Endothelial cell of umbilical vein (primary cell): ENCODE data around the gene PARM1. TPM values are rescaled to one million over a fixed set of nuclear protein-coding genes. Genes with fewer than 3 reads are reported as not detected.

Experiments used
- BruUV-seq: library from RNA; stranded (reverse); fragments of 400-500 nt; replicated peaks from 2 replicates; lab custom pipeline; 2021; lab: Mats Ljungman, UMichigan
- CTCF ChIA-PET: fragments of 300-600, 350-600 bp; sonication (Branson Sonifier 250); formaldehyde crosslinking; loops from one replicate; lab custom pipeline; 2021; ENCODE audit warnings: antibody characterized with exemption, inconsistent platforms; lab: Charles Lee
- POLR2A ChIA-PET: fragments of 300-600, 350-600 bp; sonication (Branson Sonifier 250); formaldehyde crosslinking; loops from one replicate; lab custom pipeline; 2021; ENCODE audit warnings: antibody characterized with exemption, inconsistent platforms; lab: Charles Lee
- DNase-seq: peaks from one replicate; pipeline ENCODE4 v3.0.0-alpha.2; 2011; ENCODE audit warnings: low read depth, low spot score
- FAIRE-seq: peaks from 2 replicates; lab custom pipeline; 2011; peaks lifted over from hg19 to GRCh38; lab: Jason Lieb, UNC
- H2AFZ ChIP-seq: 2 replicates; pipeline ENCODE4 v1.6.0; 2012; ENCODE audit warnings: low read depth, low read length, control low read depth, inconsistent platforms
- H3K27ac ChIP-seq: 2 replicates; pipeline ENCODE4 v1.5.1; 2011; ENCODE audit warnings: low read depth, mild to moderate bottlenecking, control low read depth, low read length, moderate library complexity; ENCODE audit not compliant: insufficient read depth
- H3K27me3 ChIP-seq, 2 experiments: 2 replicates each; pipeline versions ENCODE4 v1.6.0 to v1.6.1; 2011; ENCODE audit warnings: low read length in 2 of 2, mixed read lengths in 1 of 2; ENCODE audit not compliant: control insufficient read depth in 2 of 2, insufficient read depth in 2 of 2
- H3K36me3 ChIP-seq, 2 experiments: 2 replicates in 1 of 2; 3 replicates in 1 of 2; pipeline ENCODE4 v1.5.1; 2011; ENCODE audit warnings: low read length in 2 of 2, mild to moderate bottlenecking in 1 of 2, moderate library complexity in 1 of 2; ENCODE audit not compliant: control insufficient read depth in 2 of 2, insufficient read depth in 2 of 2; ENCODE audit errors: extremely low read depth in 1 of 2
- H3K4me1 ChIP-seq: 3 replicates; pipeline ENCODE4 v1.5.1; 2011; ENCODE audit warnings: mild to moderate bottlenecking, low read length; ENCODE audit not compliant: control insufficient read depth, insufficient read depth; ENCODE audit errors: extremely low read depth
- H3K4me2 ChIP-seq: 2 replicates; pipeline ENCODE4 v1.6.1; 2011; ENCODE audit warnings: low read length, control low read depth, mixed read lengths; ENCODE audit not compliant: insufficient read depth
- H3K4me3 ChIP-seq, 3 experiments: fragments of 200-600 bp in 1 of 3; sonication (generic), shearing (Covaris generic) in 1 of 3; replicated peaks in 1 of 3; 2 replicates each; pipeline ENCODE4 v1.5.1; 2011 to 2016; ENCODE audit warnings: control low read depth in 3 of 3, low read length in 3 of 3, mild to moderate bottlenecking in 2 of 3, inconsistent platforms in 1 of 3, low read depth in 1 of 3, moderate library complexity in 1 of 3; ENCODE audit not compliant: insufficient read depth in 1 of 3
- H3K79me2 ChIP-seq: 2 replicates; pipeline ENCODE4 v1.6.0; 2012; ENCODE audit warnings: low read length, inconsistent platforms; ENCODE audit not compliant: control insufficient read depth, insufficient read depth
- H3K9ac ChIP-seq: replicated peaks from 2 replicates; pipeline ENCODE3; 2011; ENCODE audit warnings: low read length, control low read depth; ENCODE audit not compliant: insufficient read depth; ENCODE audit errors: extremely low read depth
- H3K9me1 ChIP-seq: replicated peaks from 3 replicates; pipeline ENCODE4 v1.6.0; 2011; ENCODE audit warnings: mild to moderate bottlenecking, low read length; ENCODE audit not compliant: control insufficient read depth, insufficient read depth; ENCODE audit errors: extremely low read depth
- H3K9me3 ChIP-seq: replicated peaks from 2 replicates; pipeline ENCODE4 v1.5.1; 2012; ENCODE audit warnings: low read length, inconsistent platforms; ENCODE audit not compliant: control insufficient read depth, insufficient read depth
- H4K20me1 ChIP-seq: replicated peaks from 2 replicates; pipeline ENCODE3; 2011; ENCODE audit warnings: mild to moderate bottlenecking, low read length; ENCODE audit not compliant: control insufficient read depth, insufficient read depth; ENCODE audit errors: extremely low read depth
- EZH2 ChIP-seq: IDR thresholded peaks from 2 replicates; pipeline ENCODE4 v1.6.1; 2012; ENCODE audit warnings: borderline replicate concordance, low read depth, mild to moderate bottlenecking, moderate library complexity, low read length, inconsistent platforms; ENCODE audit not compliant: severe bottlenecking
- GATA2 ChIP-seq: IDR thresholded peaks from 2 replicates; pipeline ENCODE4 v1.7.0; 2011; ENCODE audit warnings: low read depth, mild to moderate bottlenecking, moderate library complexity, mixed read lengths, low read length; ENCODE audit not compliant: insufficient read length, insufficient read depth
- JUN ChIP-seq: IDR thresholded peaks from 2 replicates; pipeline ENCODE4 v1.6.1; 2011; ENCODE audit warnings: borderline replicate concordance, low read depth; ENCODE audit not compliant: insufficient read length, insufficient read depth
- MYC ChIP-seq: IDR thresholded peaks from one replicate; pipeline ENCODE4 v1.6.1; 2011; ENCODE audit warnings: mild to moderate bottlenecking, low read depth, low read length
- POLR2A ChIP-seq: IDR thresholded peaks from 2 replicates; pipeline ENCODE4 v1.6.1; 2012; ENCODE audit warnings: low read depth, mild to moderate bottlenecking, control low read depth, low read length
- POLR2AphosphoS5 ChIP-seq: IDR thresholded peaks from 2 replicates; pipeline ENCODE4 v1.6.1; 2012; ENCODE audit warnings: low read depth, mild to moderate bottlenecking, control low read depth, low read length, moderate library complexity; ENCODE audit not compliant: insufficient read depth
- dilution Hi-C: fragments of 300-500 bp; cut with MboI; formaldehyde crosslinking; loops from one replicate; pipeline ENCODE4 v1.15.0; 2019; ENCODE audit warnings: low sequenced_read_pairs; ENCODE audit not compliant: extremely low pct_ligation_motif_present
- intact Hi-C: fragments of 100-400 bp; cut with micrococcal nuclease; formaldehyde crosslinking; loops from one replicate; pipeline ENCODE4 v1.10.0; 2022
- polyA plus RNA-seq, 4 experiments: library from polyadenylated mRNA; depleted of rRNA in 3 of 4; stranded (reverse) in 3 of 4; unstranded in 1 of 4; fragments of >200 nt; gene quantifications; 2 replicates each; pipeline versions ENCODE4 v1.2.1 to v1.2.3, GENCODE V29; 2011 to 2012; ENCODE audit warnings: missing spikeins in 1 of 4
- total RNA-seq: library from RNA; stranded (reverse); gene quantifications from 2 replicates; pipeline ENCODE4 v1.2.3, GENCODE V29; 2021
- TF ChIP-seq, protein P1 (sequence below), 2 donors: IDR thresholded peaks; 1 replicate in 1 of 2; 2 replicates in 1 of 2; pipeline ENCODE4 v1.5.1; 2011; ENCODE audit warnings: low read length in 2 of 2, mild to moderate bottlenecking in 2 of 2, moderate library complexity in 2 of 2, control low read depth in 1 of 2, inconsistent platforms in 1 of 2, low read depth in 1 of 2; ENCODE audit not compliant: insufficient read depth in 1 of 2; ENCODE audit errors: extremely low read depth in 1 of 2
- TF ChIP-seq, protein P2 (sequence below): IDR thresholded peaks from 2 replicates; pipeline ENCODE4 v1.6.1; 2011; ENCODE audit not compliant: insufficient read depth, insufficient read length

The PARM1 gene
- total and polyA plus RNA-seq, 2 donors (not counting 3 experiments of a cell fraction or from before 2014, with no cell fraction given): 0.01 TPM; not detected in 1

DNA sequence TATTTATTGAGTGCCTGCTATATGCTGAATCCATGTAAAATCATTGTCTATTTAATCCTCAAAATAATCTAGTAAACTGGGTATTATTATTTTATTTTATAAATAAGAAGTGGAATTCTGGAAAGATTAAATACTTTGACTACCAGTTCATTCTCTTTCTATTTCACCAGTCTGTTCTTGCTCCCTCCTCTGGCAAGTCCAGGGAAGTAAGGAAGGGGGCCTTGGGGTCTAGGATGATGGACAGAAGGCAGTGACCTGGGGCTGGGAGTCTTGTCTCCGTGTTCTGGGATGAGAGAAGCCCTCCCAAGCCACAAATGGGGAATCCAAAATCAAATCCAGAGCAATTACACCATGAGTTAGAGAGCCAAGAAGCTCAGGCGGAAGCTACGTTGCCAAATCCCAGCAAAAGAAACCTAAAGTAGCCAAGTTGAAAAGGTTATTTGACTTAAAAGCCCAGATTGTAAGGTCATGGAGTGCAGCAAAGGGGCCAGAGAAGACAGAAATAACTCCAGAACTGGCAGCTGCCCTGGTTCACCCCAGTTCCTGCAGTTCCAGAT is 28.3 kb upstream of the PARM1 start:
- H3K9me1 ChIP-seq: no peaks in the 10 kb centered on the region
- TF ChIP-seq JUN: no peak
- TF ChIP-seq, protein P1, sequence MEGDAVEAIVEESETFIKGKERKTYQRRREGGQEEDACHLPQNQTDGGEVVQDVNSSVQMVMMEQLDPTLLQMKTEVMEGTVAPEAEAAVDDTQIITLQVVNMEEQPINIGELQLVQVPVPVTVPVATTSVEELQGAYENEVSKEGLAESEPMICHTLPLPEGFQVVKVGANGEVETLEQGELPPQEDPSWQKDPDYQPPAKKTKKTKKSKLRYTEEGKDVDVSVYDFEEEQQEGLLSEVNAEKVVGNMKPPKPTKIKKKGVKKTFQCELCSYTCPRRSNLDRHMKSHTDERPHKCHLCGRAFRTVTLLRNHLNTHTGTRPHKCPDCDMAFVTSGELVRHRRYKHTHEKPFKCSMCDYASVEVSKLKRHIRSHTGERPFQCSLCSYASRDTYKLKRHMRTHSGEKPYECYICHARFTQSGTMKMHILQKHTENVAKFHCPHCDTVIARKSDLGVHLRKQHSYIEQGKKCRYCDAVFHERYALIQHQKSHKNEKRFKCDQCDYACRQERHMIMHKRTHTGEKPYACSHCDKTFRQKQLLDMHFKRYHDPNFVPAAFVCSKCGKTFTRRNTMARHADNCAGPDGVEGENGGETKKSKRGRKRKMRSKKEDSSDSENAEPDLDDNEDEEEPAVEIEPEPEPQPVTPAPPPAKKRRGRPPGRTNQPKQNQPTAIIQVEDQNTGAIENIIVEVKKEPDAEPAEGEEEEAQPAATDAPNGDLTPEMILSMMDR (IDR thresholded peaks at IDR 0.05; ENCODE audit: extremely low read depth in 1 of 2, insufficient read depth in 1 of 2, low read depth in 1 of 2, low read length in 2 of 2): no peak
- TF ChIP-seq GATA2: no peak
- no peak for TF ChIP-seq EZH2
- TF ChIP-seq MYC: no peak
- no peak for TF ChIP-seq POLR2AphosphoS5
- TF ChIP-seq POLR2A: no peak
- TF ChIP-seq, protein P2, sequence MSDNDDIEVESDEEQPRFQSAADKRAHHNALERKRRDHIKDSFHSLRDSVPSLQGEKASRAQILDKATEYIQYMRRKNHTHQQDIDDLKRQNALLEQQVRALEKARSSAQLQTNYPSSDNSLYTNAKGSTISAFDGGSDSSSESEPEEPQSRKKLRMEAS: no peak
- H3K79me2 ChIP-seq: no peaks in the 10 kb centered on the region
- no peaks in the 10 kb centered on the region for H3K9me3 ChIP-seq
- H2AFZ ChIP-seq: no peak overlapping the region
- FAIRE-seq (no peak), DNase-seq (no peak)
- no peaks in the 10 kb centered on the region for H3K27me3 ChIP-seq
- H3K36me3 ChIP-seq: no peaks in the 10 kb centered on the region
- no peak overlapping the region for H3K4me3 ChIP-seq
- CTCF ChIA-PET: interaction anchor here (1.3 kb wide), 1 partner anchor 29 kb away, joined by 3 read pairs; no protein-coding TSS in a partner anchor
- no TSS peak for BruUV-seq
- no peak overlapping the region for H3K27ac ChIP-seq
- H4K20me1 ChIP-seq: no peaks in the 10 kb centered on the region
- dilution Hi-C loops (no loop called here), intact Hi-C loops (no loop called here)
- H3K4me2 ChIP-seq: no peak overlapping the region
- POLR2A ChIA-PET: no interaction called here
- H3K4me1 ChIP-seq: no peaks in the 10 kb centered on the region
- H3K9ac ChIP-seq: no peak overlapping the region
